Endothelial cell of umbilical vein (primary cell): ENCODE measurements around the gene EPN2. TPM values are rescaled to one million over a fixed set of nuclear protein-coding genes. Genes with fewer than 3 reads are reported as not detected.

Source experiments
- BruUV-seq: library from RNA; stranded (reverse); fragments of 400-500 nt; replicated peaks from 2 replicates; lab custom pipeline; 2021; lab: Mats Ljungman, UMichigan
- CTCF ChIA-PET: fragments of 300-600, 350-600 bp; sonication (Branson Sonifier 250); formaldehyde crosslinking; loops from one replicate; lab custom pipeline; 2021; ENCODE audit warnings: antibody characterized with exemption, inconsistent platforms; lab: Charles Lee
- POLR2A ChIA-PET: fragments of 300-600, 350-600 bp; sonication (Branson Sonifier 250); formaldehyde crosslinking; loops from one replicate; lab custom pipeline; 2021; ENCODE audit warnings: antibody characterized with exemption, inconsistent platforms; lab: Charles Lee
- DNase-seq: peaks from one replicate; pipeline ENCODE4 v3.0.0-alpha.2; 2011; ENCODE audit warnings: low read depth, low spot score
- FAIRE-seq: peaks from 2 replicates; lab custom pipeline; 2011; peaks lifted over from hg19 to GRCh38; lab: Jason Lieb, UNC
- H2AFZ ChIP-seq: 2 replicates; pipeline ENCODE4 v1.6.0; 2012; ENCODE audit warnings: low read depth, low read length, control low read depth, inconsistent platforms
- H3K27ac ChIP-seq: 2 replicates; pipeline ENCODE4 v1.5.1; 2011; ENCODE audit warnings: low read depth, mild to moderate bottlenecking, control low read depth, low read length, moderate library complexity; ENCODE audit not compliant: insufficient read depth
- H3K27me3 ChIP-seq, 2 experiments: 2 replicates each; pipeline versions ENCODE4 v1.6.0 to v1.6.1; 2011; ENCODE audit warnings: low read length in 2 of 2, mixed read lengths in 1 of 2; ENCODE audit not compliant: control insufficient read depth in 2 of 2, insufficient read depth in 2 of 2
- H3K36me3 ChIP-seq, 2 experiments: 2 replicates in 1 of 2; 3 replicates in 1 of 2; pipeline ENCODE4 v1.5.1; 2011; ENCODE audit warnings: low read length in 2 of 2, mild to moderate bottlenecking in 1 of 2, moderate library complexity in 1 of 2; ENCODE audit not compliant: control insufficient read depth in 2 of 2, insufficient read depth in 2 of 2; ENCODE audit errors: extremely low read depth in 1 of 2
- H3K4me1 ChIP-seq: 3 replicates; pipeline ENCODE4 v1.5.1; 2011; ENCODE audit warnings: mild to moderate bottlenecking, low read length; ENCODE audit not compliant: control insufficient read depth, insufficient read depth; ENCODE audit errors: extremely low read depth
- H3K4me2 ChIP-seq: 2 replicates; pipeline ENCODE4 v1.6.1; 2011; ENCODE audit warnings: low read length, control low read depth, mixed read lengths; ENCODE audit not compliant: insufficient read depth
- H3K4me3 ChIP-seq, 3 experiments: fragments of 200-600 bp in 1 of 3; sonication (generic), shearing (Covaris generic) in 1 of 3; replicated peaks in 1 of 3; 2 replicates each; pipeline ENCODE4 v1.5.1; 2011 to 2016; ENCODE audit warnings: control low read depth in 3 of 3, low read length in 3 of 3, mild to moderate bottlenecking in 2 of 3, inconsistent platforms in 1 of 3, low read depth in 1 of 3, moderate library complexity in 1 of 3; ENCODE audit not compliant: insufficient read depth in 1 of 3
- H3K79me2 ChIP-seq: 2 replicates; pipeline ENCODE4 v1.6.0; 2012; ENCODE audit warnings: low read length, inconsistent platforms; ENCODE audit not compliant: control insufficient read depth, insufficient read depth
- H3K9ac ChIP-seq: replicated peaks from 2 replicates; pipeline ENCODE3; 2011; ENCODE audit warnings: low read length, control low read depth; ENCODE audit not compliant: insufficient read depth; ENCODE audit errors: extremely low read depth
- H3K9me1 ChIP-seq: replicated peaks from 3 replicates; pipeline ENCODE4 v1.6.0; 2011; ENCODE audit warnings: mild to moderate bottlenecking, low read length; ENCODE audit not compliant: control insufficient read depth, insufficient read depth; ENCODE audit errors: extremely low read depth
- H3K9me3 ChIP-seq: replicated peaks from 2 replicates; pipeline ENCODE4 v1.5.1; 2012; ENCODE audit warnings: low read length, inconsistent platforms; ENCODE audit not compliant: control insufficient read depth, insufficient read depth
- H4K20me1 ChIP-seq: replicated peaks from 2 replicates; pipeline ENCODE3; 2011; ENCODE audit warnings: mild to moderate bottlenecking, low read length; ENCODE audit not compliant: control insufficient read depth, insufficient read depth; ENCODE audit errors: extremely low read depth
- CTCF ChIP-seq, 2 donors: IDR thresholded peaks; 1 replicate in 1 of 2; 2 replicates in 1 of 2; pipeline ENCODE4 v1.5.1; 2011; ENCODE audit warnings: low read length in 2 of 2, mild to moderate bottlenecking in 2 of 2, moderate library complexity in 2 of 2, control low read depth in 1 of 2, inconsistent platforms in 1 of 2, low read depth in 1 of 2; ENCODE audit not compliant: insufficient read depth in 1 of 2; ENCODE audit errors: extremely low read depth in 1 of 2
- EZH2 ChIP-seq: IDR thresholded peaks from 2 replicates; pipeline ENCODE4 v1.6.1; 2012; ENCODE audit warnings: borderline replicate concordance, low read depth, mild to moderate bottlenecking, moderate library complexity, low read length, inconsistent platforms; ENCODE audit not compliant: severe bottlenecking
- FOS ChIP-seq: IDR thresholded peaks from 2 replicates; pipeline ENCODE4 v1.6.1; 2011; ENCODE audit warnings: mild to moderate bottlenecking, low read length, moderate library complexity, borderline replicate concordance; ENCODE audit not compliant: insufficient read depth
- GATA2 ChIP-seq: IDR thresholded peaks from 2 replicates; pipeline ENCODE4 v1.7.0; 2011; ENCODE audit warnings: low read depth, mild to moderate bottlenecking, moderate library complexity, mixed read lengths, low read length; ENCODE audit not compliant: insufficient read length, insufficient read depth
- JUN ChIP-seq: IDR thresholded peaks from 2 replicates; pipeline ENCODE4 v1.6.1; 2011; ENCODE audit warnings: borderline replicate concordance, low read depth; ENCODE audit not compliant: insufficient read length, insufficient read depth
- MAX ChIP-seq: IDR thresholded peaks from 2 replicates; pipeline ENCODE4 v1.6.1; 2011; ENCODE audit not compliant: insufficient read depth, insufficient read length
- MYC ChIP-seq: IDR thresholded peaks from one replicate; pipeline ENCODE4 v1.6.1; 2011; ENCODE audit warnings: mild to moderate bottlenecking, low read depth, low read length
- POLR2A ChIP-seq: IDR thresholded peaks from 2 replicates; pipeline ENCODE4 v1.6.1; 2012; ENCODE audit warnings: low read depth, mild to moderate bottlenecking, control low read depth, low read length
- POLR2AphosphoS5 ChIP-seq: IDR thresholded peaks from 2 replicates; pipeline ENCODE4 v1.6.1; 2012; ENCODE audit warnings: low read depth, mild to moderate bottlenecking, control low read depth, low read length, moderate library complexity; ENCODE audit not compliant: insufficient read depth
- dilution Hi-C: fragments of 300-500 bp; cut with MboI; formaldehyde crosslinking; loops from one replicate; pipeline ENCODE4 v1.15.0; 2019; ENCODE audit warnings: low sequenced_read_pairs; ENCODE audit not compliant: extremely low pct_ligation_motif_present
- intact Hi-C: fragments of 100-400 bp; cut with micrococcal nuclease; formaldehyde crosslinking; loops from one replicate; pipeline ENCODE4 v1.10.0; 2022
- polyA plus RNA-seq, 4 experiments: library from polyadenylated mRNA; depleted of rRNA in 3 of 4; stranded (reverse) in 3 of 4; unstranded in 1 of 4; fragments of >200 nt; gene quantifications; 2 replicates each; pipeline versions ENCODE4 v1.2.1 to v1.2.3, GENCODE V29; 2011 to 2012; ENCODE audit warnings: missing spikeins in 1 of 4
- total RNA-seq: library from RNA; stranded (reverse); gene quantifications from 2 replicates; pipeline ENCODE4 v1.2.3, GENCODE V29; 2021

The EPN2 gene
- total and polyA plus RNA-seq, 2 donors (not counting 3 experiments of a cell fraction or from before 2014, with no cell fraction given): 40.3 to 70.5 TPM

GRCh38 chr17:19239544-19239943 lies 2.4 kb downstream of the EPN2 start:
- Histone ChIP-seq H3K27me3 (no peaks in the 10 kb centered on the region), H4K20me1 (peaks cover 3% of the 10 kb centered on the region), H2AFZ (no peak overlapping the region), H3K79me2 (peaks cover 56% of the 10 kb centered on the region), H3K4me3 (no peak overlapping the region), H3K4me2 (no peak overlapping the region), H3K27ac (no peak overlapping the region), H3K9me3 (no peaks in the 10 kb centered on the region), H3K4me1 (peaks cover 5% of the 10 kb centered on the region), H3K36me3 (no peaks in the 10 kb centered on the region), H3K9ac (no peak overlapping the region), H3K9me1 (no peaks in the 10 kb centered on the region)
- dilution Hi-C loops: no loop called here
- ChIA-PET POLR2A (no interaction called here), CTCF (interaction anchor here (1.1 to 2.0 kb wide), 5 partner anchors 9 to 207 kb away, joined by 3 to 11 read pairs (median 7); no protein-coding TSS in a partner anchor)
- no peak for TF ChIP-seq GATA2
- TF ChIP-seq EZH2: no peak
- no peak for TF ChIP-seq CTCF (IDR thresholded peaks at IDR 0.05; ENCODE audit: extremely low read depth in 1 of 2, insufficient read depth in 1 of 2, low read depth in 1 of 2, low read length in 2 of 2)
- no peak for TF ChIP-seq MAX
- TF ChIP-seq FOS: no peak
- no peak for TF ChIP-seq POLR2A
- no peak for TF ChIP-seq JUN
- no peak for TF ChIP-seq POLR2AphosphoS5
- TF ChIP-seq MYC: no peak
- DNase-seq (no peak), FAIRE-seq (no peak)
- BruUV-seq: no TSS peak
- intact Hi-C loops: no loop called here
